IMR-90 (cell line): ENCODE data around the gene FOXP4. TPM values are rescaled to one million over a fixed set of nuclear protein-coding genes. Genes with fewer than 3 reads are reported as not detected.
A peak's percentile ranks its signal among the peaks of the same experiment; 100 is the strongest.

Experiments
- ATAC-seq: fragments of 200-7000 bp; cut with Tn5 transposase; 2 replicates; pipeline ENCODE4 v1.9.1; 2020; ENCODE audit warnings: low read depth, mild to moderate bottlenecking, moderate library complexity
- BruUV-seq: library from RNA; stranded (reverse); fragments of 400-500 nt; replicated peaks from 2 replicates; lab custom pipeline; 2021; lab: Mats Ljungman, UMichigan
- CTCF ChIA-PET: fragments of 300-600 bp; formaldehyde crosslinking; extraction: SDS; loops from one replicate; lab custom pipeline; 2021; ENCODE audit warnings: antibody characterized with exemption; lab: Yijun Ruan, JAX
- POLR2A ChIA-PET: fragments of 300-600 bp; sonication (Branson Sonifier 250); formaldehyde crosslinking; loops from one replicate; lab custom pipeline; 2022; ENCODE audit warnings: antibody characterized with exemption; ENCODE audit not compliant: unreplicated experiment; lab: Charles Lee
- DNase-seq: peaks from one replicate; pipeline ENCODE4 v3.0.0; 2013
- H2AFZ ChIP-seq: replicated peaks from 2 replicates; pipeline ENCODE3; 2013; ENCODE audit warnings: low read length, mild to moderate bottlenecking; ENCODE audit not compliant: poor library complexity
- H2AK5ac ChIP-seq: 2 replicates; pipeline ENCODE4 v1.6.1; 2013; ENCODE audit warnings: low read depth, low read length, inconsistent platforms
- H2AK9ac ChIP-seq: replicated peaks from 2 replicates; pipeline ENCODE3; 2013; ENCODE audit warnings: mild to moderate bottlenecking, low read depth, low read length, moderate library complexity; ENCODE audit not compliant: poor library complexity
- H2BK120ac ChIP-seq: 2 replicates; pipeline ENCODE4 v1.6.1; 2013; ENCODE audit warnings: low read depth, low read length, inconsistent platforms
- H2BK15ac ChIP-seq: 3 replicates; pipeline ENCODE4 v1.6.1; 2013; ENCODE audit warnings: low read depth, low read length, inconsistent platforms
- H2BK20ac ChIP-seq: 2 replicates; pipeline ENCODE4 v1.6.1; 2013; ENCODE audit warnings: low read depth, mild to moderate bottlenecking, inconsistent platforms, low read length, moderate library complexity
- H2BK5ac ChIP-seq: 2 replicates; pipeline ENCODE4 v1.6.1; 2013; ENCODE audit warnings: mild to moderate bottlenecking, low read depth, low read length, inconsistent platforms; ENCODE audit not compliant: poor library complexity, severe bottlenecking
- H3K14ac ChIP-seq: replicated peaks from 2 replicates; pipeline ENCODE4 v1.6.1; 2013; ENCODE audit warnings: low read depth, low read length, inconsistent platforms
- H3K18ac ChIP-seq: 2 replicates; pipeline ENCODE4 v1.6.1; 2013; ENCODE audit warnings: low read depth, low read length, control low read depth
- H3K23ac ChIP-seq: 2 replicates; pipeline ENCODE4 v1.6.1; 2013; ENCODE audit warnings: low read depth, low read length, inconsistent platforms
- H3K27ac ChIP-seq: 2 replicates; pipeline ENCODE4 v1.5.1; 2013; ENCODE audit warnings: mild to moderate bottlenecking, control low read depth, low read length; ENCODE audit not compliant: insufficient read depth
- H3K27me3 ChIP-seq: 2 replicates; pipeline ENCODE4 v1.6.1; 2013; ENCODE audit warnings: low read length; ENCODE audit not compliant: control insufficient read depth, insufficient read depth
- H3K36me3 ChIP-seq: 2 replicates; pipeline ENCODE4 v1.6.1; 2013; ENCODE audit warnings: low read length, mixed read lengths; ENCODE audit not compliant: control insufficient read depth, insufficient read depth
- H3K4ac ChIP-seq: 2 replicates; pipeline ENCODE4 v1.6.1; 2013; ENCODE audit warnings: low read depth, low read length, inconsistent platforms
- H3K4me1 ChIP-seq: 2 replicates; pipeline ENCODE4 v1.6.1; 2013; ENCODE audit warnings: low read length, mixed read lengths; ENCODE audit not compliant: control insufficient read depth, insufficient read depth
- H3K4me2 ChIP-seq: 2 replicates; pipeline ENCODE4 v1.6.1; 2013; ENCODE audit warnings: low read depth, mild to moderate bottlenecking, control low read depth, low read length, moderate library complexity
- H3K4me3 ChIP-seq: 2 replicates; pipeline ENCODE4 v1.5.1; 2013; ENCODE audit warnings: low read depth, mild to moderate bottlenecking, control low read depth, low read length, moderate library complexity; ENCODE audit not compliant: insufficient read depth
- H3K56ac ChIP-seq: 2 replicates; pipeline ENCODE4 v1.6.1; 2013; ENCODE audit warnings: low read length, inconsistent platforms; ENCODE audit not compliant: insufficient read depth; ENCODE audit errors: extremely low read depth
- H3K79me1 ChIP-seq, 2 experiments: 2 replicates each; pipeline ENCODE4 v1.6.1; 2013; ENCODE audit warnings: low read length in 2 of 2, inconsistent platforms in 1 of 2, low read depth in 1 of 2
- H3K9ac ChIP-seq: 2 replicates; pipeline ENCODE4 v1.6.1; 2013; ENCODE audit warnings: low read depth, low read length, control low read depth
- H3K9me1 ChIP-seq: 2 replicates; pipeline ENCODE4 v1.6.1; 2013; ENCODE audit warnings: low read length, inconsistent platforms; ENCODE audit not compliant: insufficient read depth
- H3K9me3 ChIP-seq: 2 replicates; pipeline ENCODE4 v1.6.1; 2013; ENCODE audit warnings: low read length; ENCODE audit not compliant: control insufficient read depth, insufficient read depth
- H4K20me1 ChIP-seq: 2 replicates; pipeline ENCODE4 v1.6.1; 2013; ENCODE audit warnings: low read length, inconsistent platforms; ENCODE audit not compliant: insufficient read depth
- H4K5ac ChIP-seq: 2 replicates; pipeline ENCODE4 v1.6.1; 2013; ENCODE audit warnings: mild to moderate bottlenecking, low read depth, low read length, control low read depth
- H4K8ac ChIP-seq, 2 experiments: 2 replicates each; pipeline ENCODE4 v1.6.1; 2013; ENCODE audit warnings: low read depth in 2 of 2, low read length in 2 of 2, control low read depth in 1 of 2, inconsistent platforms in 1 of 2
- H4K91ac ChIP-seq: 2 replicates; pipeline ENCODE4 v1.6.1; 2013; ENCODE audit warnings: low read depth, low read length, inconsistent platforms; ENCODE audit not compliant: insufficient read depth
- MAFK ChIP-seq: IDR thresholded peaks from 2 replicates; pipeline ENCODE4 v1.6.1; 2012; ENCODE audit warnings: low read depth, low read length, improper control_type of control experiment
- MAZ ChIP-seq: IDR thresholded peaks from 2 replicates; pipeline ENCODE4 v1.6.1; 2012; ENCODE audit warnings: low read depth, mild to moderate bottlenecking, low read length, improper control_type of control experiment, moderate library complexity, borderline replicate concordance
- WGBS, 2 experiments: methylation state at CpG; one replicate each; pipeline versions ENCODE4 v1.1.5 to v1.1.7; 2013; ENCODE audit warnings: missing lambda C conversion rate in 2 of 2; ENCODE audit not compliant: insufficient read length in 1 of 2; ENCODE audit errors: extremely low coverage in 2 of 2; 5-methylcytosine and 5-hydroxymethylcytosine counted together
- dilution Hi-C: fragments of 300-500 bp; cut with HindIII; formaldehyde crosslinking; loops from one replicate; pipeline ENCODE4 v1.14.3; 2018; ENCODE audit warnings: low sequenced_read_pairs; ENCODE audit not compliant: unreplicated experiment
- in situ Hi-C: fragments of 300-500 bp; cut with MboI; formaldehyde crosslinking; loops from 3 replicates; pipeline ENCODE4 v1.14.3; 2019; ENCODE audit warnings: low sequenced_read_pairs, inconsistent platforms, mixed read lengths
- intact Hi-C: fragments of 100-400 bp; cut with micrococcal nuclease; formaldehyde crosslinking; loops from 2 replicates; pipeline ENCODE4 v1.10.0; 2022
- polyA plus RNA-seq, 3 experiments: library from polyadenylated mRNA; depleted of rRNA; stranded (reverse); fragments of >200 nt; gene quantifications; 2 replicates each; pipeline ENCODE4 v1.2.3, GENCODE V29; 2012; ENCODE audit warnings: low replicate concordance in 1 of 3
- total RNA-seq: library from RNA; depleted of rRNA; stranded (reverse); fragments of >200 nt; gene quantifications from 2 replicates; pipeline ENCODE4 v1.2.3, GENCODE V29; 2012

FOXP4 gene
- total and polyA plus RNA-seq, 2 of the 4 experiments (the other 2 are of a cell fraction): 0.72 to 9.5 TPM

- no peak overlapping the region for H2BK20ac ChIP-seq
- peaks cover 8% of the 10 kb centered on the region for H3K4me1 ChIP-seq
- no peak overlapping the region for H4K5ac ChIP-seq
- no peaks in the 10 kb centered on the region for H3K9me3 ChIP-seq
- H2BK15ac ChIP-seq: no peak overlapping the region
- DNase-seq: no peak
- no peak for ATAC-seq
- no peak overlapping the region for H3K9ac ChIP-seq
- H4K91ac ChIP-seq: no peak overlapping the region
- H3K18ac ChIP-seq: no peak overlapping the region
- H3K23ac ChIP-seq: no peak overlapping the region
- H3K79me1 ChIP-seq: peaks cover 7 to 21% of the 10 kb centered on the region in 2 experiments
- dilution Hi-C loops: no loop called here
- H2AFZ ChIP-seq: peak overlapping the region; percentile 89
- H2BK5ac ChIP-seq: no peak overlapping the region
- H2BK120ac ChIP-seq: no peak overlapping the region
- peak overlapping the region; percentile 83 for H2AK9ac ChIP-seq
- in situ Hi-C loops: no loop called here
- ChIA-PET CTCF (no interaction called here), POLR2A (no interaction called here)
- H4K20me1 ChIP-seq: peaks cover 31% of the 10 kb centered on the region
- H3K56ac ChIP-seq: no peak overlapping the region
- no peaks in the 10 kb centered on the region for H3K9me1 ChIP-seq
- peak overlapping the region; percentile 30 to 46; a peak in 1 of 4 replicates for H4K8ac ChIP-seq
- TF ChIP-seq MAZ: no peak
- no peak for TF ChIP-seq MAFK
- H3K4me3 ChIP-seq: peak overlapping the region; percentile 93; the same call in 1 of the 2 replicates
- BruUV-seq: no TSS peak
- peak overlapping the region; percentile 65 for H3K4me2 ChIP-seq
- no peak overlapping the region for H3K27ac ChIP-seq
- H3K4ac ChIP-seq: peak overlapping the region; percentile 10; the same call in 1 of the 2 replicates
- peak overlapping the region; percentile 58; the same call in 1 of the 2 replicates for H3K14ac ChIP-seq
- WGBS, 2 experiments: 20% methylated on average over 5 of the region's 15 CpGs; no CpG with 5 or more reads in 1 of the 2 experiments
- intact Hi-C loops: no loop called here
- H3K27me3 ChIP-seq: peaks cover 12% of the 10 kb centered on the region; the same call in 1 of the 2 replicates
- no peaks in the 10 kb centered on the region for H3K36me3 ChIP-seq
- H2AK5ac ChIP-seq: peak overlapping the region; percentile 68; the same call in 1 of the 2 replicates
Measured at GRCh38 chr6:41545247-41545702, 906 bp upstream of the FOXP4 start.
